GM21717 (cell line): ENCODE measurements around the gene SIM1.

Experiments
- ATAC-seq: cut with Tn5 transposase; IDR thresholded peaks from one replicate; pipeline ENCODE4 v1.9.1; 2021; ENCODE audit warnings: mild to moderate bottlenecking, moderate library complexity; ENCODE audit not compliant: unreplicated experiment

The SIM1 gene

DNA sequence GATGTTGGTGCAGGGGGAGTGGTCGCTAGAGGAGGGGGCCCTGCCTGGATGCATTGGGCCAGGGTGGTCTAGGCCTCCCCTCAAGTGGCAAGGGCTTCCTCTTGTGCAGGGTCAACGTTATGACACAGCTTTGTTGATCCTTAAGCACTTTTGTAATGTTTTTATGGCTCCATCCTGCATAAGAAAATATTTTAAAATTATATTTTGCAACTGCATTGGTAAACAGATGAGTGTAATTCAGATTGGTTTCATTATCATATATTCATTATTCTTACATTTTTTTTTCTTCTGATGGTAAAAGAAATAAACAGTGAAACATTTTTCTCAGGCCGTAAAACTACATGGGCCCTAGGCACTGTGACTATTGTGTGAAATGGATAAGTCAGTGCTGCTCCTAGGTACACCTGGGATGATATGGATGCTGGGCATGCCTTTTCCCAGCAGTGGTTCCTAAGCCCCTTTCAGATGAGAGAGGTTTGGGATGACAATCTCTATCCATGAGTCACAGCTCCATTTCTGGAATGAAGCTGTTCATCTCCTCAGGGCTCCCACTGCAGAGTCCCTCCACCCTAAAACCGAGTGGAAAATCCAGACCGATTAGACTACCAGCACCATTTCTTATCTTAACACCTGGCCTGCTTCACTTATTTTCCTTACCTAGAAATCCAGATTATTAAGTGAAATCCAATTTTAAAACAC is 5.8 kb upstream of the SIM1 start:
- no peak for ATAC-seq

- ATAC-seq, result no peak
Observed at GRCh38 chr6:100469101-100469859, 4.6 kb upstream of the SIM1 start.

DNA sequence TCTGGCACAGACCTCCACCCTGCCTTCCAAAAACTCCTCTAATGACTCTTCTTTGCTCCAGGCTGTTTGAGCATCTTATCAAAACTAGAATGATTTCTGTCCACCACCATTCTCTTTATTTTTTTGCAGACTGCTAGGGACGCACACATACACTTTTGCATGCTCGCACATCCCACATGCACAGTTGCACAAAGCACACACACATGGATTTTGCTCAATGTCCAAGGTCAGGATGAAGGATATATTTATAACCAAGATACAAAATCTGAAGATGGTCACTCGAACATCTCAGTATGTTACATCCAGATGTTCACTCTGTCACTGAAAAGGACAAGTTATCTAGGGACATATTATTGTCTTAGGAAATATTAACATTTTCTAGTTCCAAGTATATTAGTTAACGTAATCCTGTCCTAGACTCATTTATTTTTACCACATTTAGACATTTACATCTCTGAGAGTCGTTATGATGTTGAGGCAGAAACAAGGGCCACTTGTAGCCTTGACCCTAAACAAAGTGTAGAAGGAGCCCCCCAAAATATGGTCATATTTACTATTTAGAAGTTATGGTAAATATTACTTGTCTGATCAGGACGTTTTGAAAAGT is 3.4 kb upstream of the SIM1 start:
- no peak for ATAC-seq

- ATAC-seq, result no peak
Observed at GRCh38 chr6:100467129-100468015, 2.7 kb upstream of the SIM1 start.

GRCh38 chr6:100466410-100467128 is 1.8 kb upstream of the SIM1 start:
- no peak for ATAC-seq

DNA sequence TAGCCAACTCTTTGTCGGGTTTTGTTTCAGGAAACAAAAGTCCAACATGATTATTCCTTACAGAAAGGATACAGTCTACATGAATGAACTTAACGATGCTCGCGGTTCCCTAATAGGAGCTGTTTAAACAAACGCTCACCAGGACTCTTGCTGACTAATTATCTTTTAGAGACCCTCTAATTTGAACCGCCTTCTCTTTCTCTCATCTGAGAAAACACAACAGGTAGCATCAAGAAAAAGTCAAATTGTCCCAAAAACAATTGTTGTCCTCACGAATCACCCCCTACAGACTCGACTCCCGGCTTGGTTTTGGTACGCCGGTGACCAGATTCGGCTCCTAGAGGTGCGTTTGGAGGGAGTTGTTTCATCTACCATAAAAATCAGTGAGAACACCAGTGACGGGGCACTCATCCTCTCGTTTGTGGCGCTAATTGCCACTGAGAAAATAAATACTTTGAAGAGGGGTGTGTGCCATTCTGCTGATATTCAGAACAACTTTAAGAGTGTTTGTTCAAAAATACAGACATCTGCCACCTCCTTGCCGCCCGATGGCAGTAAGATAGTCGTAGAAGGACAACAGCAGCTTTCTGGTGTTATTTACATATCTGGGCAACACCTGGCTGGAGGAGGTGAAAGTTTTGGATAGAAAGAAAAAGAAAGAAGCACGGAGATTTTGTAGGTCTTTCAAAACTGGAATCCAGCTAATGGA is 1.1 kb upstream of the SIM1 start:
- ATAC-seq, result no peak

DNA sequence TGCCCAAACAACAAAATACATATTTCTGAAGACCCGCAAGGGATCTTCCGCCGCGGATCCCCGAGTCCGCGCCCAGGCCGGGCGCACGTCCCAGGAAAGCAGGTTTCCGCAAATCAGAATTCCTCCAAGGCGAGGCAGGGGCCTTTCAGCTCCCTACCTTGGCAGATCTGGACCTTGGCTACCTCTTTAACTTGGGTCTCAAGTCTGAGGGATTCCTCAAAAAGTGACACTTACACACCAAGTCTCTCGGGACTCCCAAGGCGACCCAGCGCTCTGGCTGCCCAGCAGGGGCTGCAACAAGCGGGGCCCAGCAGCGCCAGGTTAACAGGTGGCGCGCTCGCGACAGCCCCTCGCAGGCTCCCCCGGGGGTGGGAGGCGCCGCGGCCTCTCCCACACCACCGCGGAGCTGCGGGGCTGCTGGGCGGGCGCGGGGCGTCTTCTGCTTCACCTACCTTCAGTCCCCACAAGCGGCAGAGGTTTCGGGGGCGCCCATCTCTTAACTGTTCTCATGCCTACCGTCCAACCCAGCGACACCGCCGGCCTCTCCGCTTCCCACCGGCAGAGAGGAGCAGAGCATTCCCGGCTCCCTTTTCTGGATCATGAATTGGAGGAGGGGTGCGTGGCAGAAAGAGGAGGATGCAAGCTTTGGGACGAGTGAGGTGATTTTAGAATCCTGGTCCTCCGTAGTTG is 414 bp downstream of the SIM1 start:
- ATAC-seq, result no peak

DNA sequence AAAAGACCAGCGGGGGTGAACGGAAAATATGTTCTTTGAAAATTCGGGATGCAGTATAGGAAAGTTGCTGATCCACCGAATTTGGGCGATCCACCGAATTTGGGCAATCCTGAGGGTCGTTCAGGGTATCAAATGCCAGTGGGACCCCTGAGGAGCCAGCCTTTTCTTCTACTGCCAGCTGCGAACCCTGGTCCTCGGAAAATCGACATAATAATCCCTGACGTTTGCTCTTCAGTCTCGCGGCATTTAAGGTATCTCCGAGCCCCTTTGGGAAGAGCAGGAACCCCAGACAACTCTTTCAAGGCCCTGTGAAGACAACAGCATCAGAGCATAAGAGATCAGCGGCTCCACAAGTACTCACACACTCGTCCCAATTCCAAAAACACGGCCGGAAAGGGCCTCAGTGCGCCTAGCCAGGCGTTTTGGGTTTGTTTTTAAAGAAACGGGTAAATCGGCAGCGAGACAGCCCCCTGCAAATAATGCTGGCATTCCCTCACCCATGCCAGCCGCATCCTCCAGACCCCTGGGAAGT is 1.0 kb downstream of the SIM1 start:
- no peak for ATAC-seq

GRCh38 chr6:100462706-100463629 is 1.8 kb downstream of the SIM1 start:
- ATAC-seq, result no peak

- no peak for ATAC-seq
Observed at GRCh38 chr6:100461917-100462705, 2.6 kb downstream of the SIM1 start.

DNA sequence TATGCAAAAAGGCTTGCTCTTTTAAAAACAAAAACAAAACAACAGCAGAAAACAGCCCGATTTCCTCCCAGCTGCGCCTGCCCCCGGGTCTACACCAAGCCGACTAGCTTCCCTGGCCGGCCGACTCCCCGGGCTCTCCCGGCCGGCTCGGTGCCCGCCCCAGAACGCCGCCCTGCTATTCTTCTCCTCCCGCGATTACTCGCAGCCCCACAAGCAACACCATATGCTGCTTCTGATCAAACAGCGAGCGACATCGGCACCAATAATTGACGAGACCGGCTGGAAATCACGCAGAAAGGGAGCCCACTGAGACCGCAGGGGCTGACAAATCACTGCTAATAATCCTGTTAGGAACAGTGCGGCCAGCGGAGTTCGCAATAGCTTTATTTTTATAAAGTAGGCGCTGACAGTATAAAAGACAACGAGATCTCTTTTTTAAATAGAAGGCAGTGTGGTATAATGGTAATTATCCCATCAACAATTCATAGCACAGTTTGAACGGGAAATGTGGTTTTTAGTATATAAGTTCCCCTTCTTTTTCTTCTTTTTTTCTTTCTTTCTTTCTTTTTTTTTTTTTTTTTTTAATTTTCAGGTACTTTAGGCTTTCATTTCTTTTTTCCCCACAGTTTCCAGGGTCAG is 3.3 kb downstream of the SIM1 start:
- ATAC-seq, result no peak

GRCh38 chr6:100460650-100461204 is 4.0 kb downstream of the SIM1 start:
- ATAC-seq, result no peak

DNA sequence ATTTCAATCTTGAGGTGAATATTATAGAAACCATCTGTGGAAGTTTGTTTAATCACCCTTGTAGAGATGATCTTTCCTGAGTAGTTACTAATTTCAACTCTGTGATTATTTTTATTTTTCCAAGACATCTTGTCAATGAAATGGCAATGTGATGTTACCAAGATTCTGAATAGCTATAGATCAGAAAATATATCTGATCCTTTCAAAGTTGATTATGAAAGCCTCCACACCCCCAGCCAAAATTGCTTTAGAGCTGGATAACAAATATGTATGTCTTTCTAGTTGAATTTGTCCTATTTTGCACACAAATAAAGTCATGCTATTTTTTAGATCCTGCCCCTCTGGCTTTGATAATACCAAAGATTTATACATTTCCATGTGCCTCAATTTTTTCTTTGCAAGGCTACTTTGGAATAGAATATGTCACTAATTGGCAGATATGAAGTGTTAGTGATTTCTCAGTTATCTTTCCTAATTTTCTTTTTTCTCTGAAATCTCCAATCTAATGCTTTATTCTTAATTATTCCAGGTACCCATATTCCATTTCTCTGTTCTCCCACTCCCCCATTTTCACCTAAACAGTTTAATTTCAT is 5.0 kb downstream of the SIM1 start:
- ATAC-seq, result no peak

- no peak for ATAC-seq
Observed at GRCh38 chr6:100458841-100459591, 5.7 kb downstream of the SIM1 start.

DNA sequence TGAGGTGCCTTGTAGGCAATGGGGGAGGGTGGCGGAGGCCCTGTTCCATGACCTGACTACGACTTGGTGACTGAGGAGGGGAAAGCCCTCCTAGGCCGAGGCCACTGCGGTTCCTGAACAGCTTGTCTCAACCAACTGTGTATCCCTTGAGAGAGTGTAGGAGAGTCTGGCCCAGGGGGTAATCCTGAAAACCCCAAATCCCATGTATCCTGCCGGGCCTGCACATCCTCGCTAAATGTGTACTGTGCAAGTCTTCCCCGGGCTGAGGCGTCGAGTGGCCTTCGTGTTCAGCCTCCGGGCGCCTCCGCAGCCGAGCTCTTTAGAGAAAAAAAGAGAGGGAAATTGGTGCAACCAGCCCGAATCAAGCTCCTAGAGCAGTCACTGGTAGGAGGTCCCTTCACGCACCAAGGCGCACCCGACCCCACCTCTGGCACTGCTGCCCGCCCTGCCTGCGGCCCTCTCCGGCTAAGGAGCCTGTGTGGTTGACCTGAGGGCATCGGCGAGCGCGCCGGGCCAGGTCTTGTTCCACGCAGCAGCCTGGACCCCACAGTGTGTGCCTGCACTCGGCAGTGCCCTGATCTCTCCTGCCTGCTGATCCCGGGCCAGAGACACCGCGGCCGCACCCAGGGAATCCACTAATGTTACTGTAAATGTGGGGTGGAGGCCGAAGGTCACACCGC is 7.3 kb downstream of the SIM1 start:
- ATAC-seq, result no peak
